ENCODE data around the gene MFAP4. TPM values are rescaled to one million over a fixed set of nuclear protein-coding genes. Genes with fewer than 3 reads are reported as not detected.
A peak's percentile ranks its signal among the peaks of the same experiment; 100 is the strongest.

MFAP4 gene
- total RNA-seq, 4 donors from 2014 or later, result 127 to 315 (median 226) TPM

GRCh38 chr17:19348081-19348650 lies 38.8 kb downstream of the MFAP4 start:
- Histone ChIP-seq H3K27ac (replicated peaks in 1 of 4) (peak overlapping the region in 2 of 4 donors; percentile 74 to 81), H3K4me1 (peaks cover 29 to 41% (median 38%) of the 10 kb centered on the region in 4 donors), H3K4me3 (no peak overlapping the region), H3K36me3 (no peaks in the 10 kb centered on the region), H3K9me3 (no peaks in the 10 kb centered on the region), H3K27me3 (no peaks in the 10 kb centered on the region)
- TF ChIP-seq, protein P1, sequence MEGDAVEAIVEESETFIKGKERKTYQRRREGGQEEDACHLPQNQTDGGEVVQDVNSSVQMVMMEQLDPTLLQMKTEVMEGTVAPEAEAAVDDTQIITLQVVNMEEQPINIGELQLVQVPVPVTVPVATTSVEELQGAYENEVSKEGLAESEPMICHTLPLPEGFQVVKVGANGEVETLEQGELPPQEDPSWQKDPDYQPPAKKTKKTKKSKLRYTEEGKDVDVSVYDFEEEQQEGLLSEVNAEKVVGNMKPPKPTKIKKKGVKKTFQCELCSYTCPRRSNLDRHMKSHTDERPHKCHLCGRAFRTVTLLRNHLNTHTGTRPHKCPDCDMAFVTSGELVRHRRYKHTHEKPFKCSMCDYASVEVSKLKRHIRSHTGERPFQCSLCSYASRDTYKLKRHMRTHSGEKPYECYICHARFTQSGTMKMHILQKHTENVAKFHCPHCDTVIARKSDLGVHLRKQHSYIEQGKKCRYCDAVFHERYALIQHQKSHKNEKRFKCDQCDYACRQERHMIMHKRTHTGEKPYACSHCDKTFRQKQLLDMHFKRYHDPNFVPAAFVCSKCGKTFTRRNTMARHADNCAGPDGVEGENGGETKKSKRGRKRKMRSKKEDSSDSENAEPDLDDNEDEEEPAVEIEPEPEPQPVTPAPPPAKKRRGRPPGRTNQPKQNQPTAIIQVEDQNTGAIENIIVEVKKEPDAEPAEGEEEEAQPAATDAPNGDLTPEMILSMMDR (IDR thresholded peaks at IDR 0.05), result no peak
- TF ChIP-seq POLR2A (IDR thresholded peaks at IDR 0.05; ENCODE audit: low read depth) (no peak), EP300 (IDR thresholded peaks at IDR 0.05) (no peak), POLR2AphosphoS5 (IDR thresholded peaks at IDR 0.05) (no peak)
- no peak for DNase-seq (ENCODE audit: extremely low spot score)
- WGBS, result 94% methylated on average over 9 of the region's 9 CpGs
- intact Hi-C loops (cut with DNase I), result no loop called here

- 93% methylated on average over 10 of the region's 13 CpGs for WGBS
- TF ChIP-seq, protein P1 (IDR thresholded peaks at IDR 0.05), result no peak
- no peak for TF ChIP-seq POLR2AphosphoS5 (IDR thresholded peaks at IDR 0.05)
- TF ChIP-seq POLR2A (IDR thresholded peaks at IDR 0.05; ENCODE audit: low read depth), result no peak
- TF ChIP-seq EP300 (IDR thresholded peaks at IDR 0.05), result no peak
- no peak for DNase-seq (ENCODE audit: extremely low spot score)
- intact Hi-C loops (cut with DNase I), result no loop called here
- Histone ChIP-seq H3K27me3 (no peaks in the 10 kb centered on the region), H3K4me3 (no peak overlapping the region), H3K4me1 (peaks cover 30 to 45% (median 40%) of the 10 kb centered on the region in 4 donors), H3K27ac (replicated peaks in 1 of 4) (peak overlapping the region; percentile 74 to 84 (median 81)), H3K36me3 (no peaks in the 10 kb centered on the region), H3K9me3 (no peaks in the 10 kb centered on the region)
Measured at GRCh38 chr17:19347323-19348080, 39.5 kb downstream of the MFAP4 start.

DNA sequence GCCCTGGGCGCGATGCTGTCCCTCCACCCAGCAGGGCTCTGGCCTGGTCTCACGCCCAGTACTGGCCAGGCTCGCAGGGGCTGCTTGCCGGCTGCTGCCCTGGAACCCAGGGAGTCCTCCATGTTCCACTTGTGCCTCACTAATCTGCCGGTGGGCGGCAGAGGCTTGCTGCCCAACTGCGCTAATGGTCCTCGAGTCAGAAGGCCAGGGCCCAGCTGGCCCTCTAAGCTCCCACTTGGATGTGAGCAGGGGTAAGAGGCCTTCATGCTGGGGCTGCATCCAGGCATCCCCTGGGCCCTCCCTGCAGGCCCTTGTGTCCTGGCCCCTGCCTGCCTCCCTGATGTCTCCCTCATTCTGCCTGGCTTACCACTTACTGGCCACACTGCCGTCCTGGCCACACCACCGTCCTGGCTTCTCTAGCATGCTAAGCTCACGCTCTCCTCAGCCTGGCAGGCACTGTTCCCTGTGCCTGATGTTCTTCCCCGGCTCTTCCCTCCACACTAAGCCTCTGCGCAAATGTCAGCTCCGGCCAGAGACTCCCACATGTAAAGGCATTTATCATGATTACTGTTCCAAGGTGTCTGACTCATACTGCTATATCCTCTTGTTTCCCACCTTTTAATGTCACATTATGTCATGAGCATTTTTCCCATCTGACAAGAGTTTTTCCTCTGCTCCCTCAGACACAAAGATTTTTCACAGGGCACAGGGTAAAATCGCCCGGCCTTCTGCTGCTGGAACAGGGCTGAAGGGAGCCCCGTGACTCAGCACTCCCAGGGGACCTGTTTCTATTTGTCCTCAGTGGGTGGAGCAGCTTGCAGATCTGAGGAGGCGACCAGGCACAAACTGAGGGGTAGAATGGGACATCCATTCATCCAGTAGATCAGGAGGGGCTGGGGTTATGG lies 40.4 kb downstream of the MFAP4 start:
- peaks cover 39 to 53% (median 46%) of the 10 kb centered on the region in 4 donors for H3K4me1 ChIP-seq
- TF ChIP-seq, protein P1 (IDR thresholded peaks at IDR 0.05), result no peak
- no peak for TF ChIP-seq EP300 (IDR thresholded peaks at IDR 0.05)
- peak; percentile 67 to 74 for TF ChIP-seq POLR2AphosphoS5 (IDR thresholded peaks at IDR 0.05)
- no peak for TF ChIP-seq POLR2A (IDR thresholded peaks at IDR 0.05; ENCODE audit: low read depth)
- peak overlapping the region; percentile 74 to 84 (median 81) for H3K27ac ChIP-seq (replicated peaks in 1 of 4)
- no peaks in the 10 kb centered on the region for H3K9me3 ChIP-seq
- no peak for DNase-seq (ENCODE audit: extremely low spot score)
- H3K4me3 ChIP-seq, result no peak overlapping the region
- H3K36me3 ChIP-seq, result no peaks in the 10 kb centered on the region
- WGBS, result 15% methylated on average over 10 of the region's 19 CpGs
- intact Hi-C loops (cut with DNase I), result no loop called here
- no peaks in the 10 kb centered on the region for H3K27me3 ChIP-seq

- H3K4me1 ChIP-seq, result peaks cover 39 to 53% (median 46%) of the 10 kb centered on the region in 4 donors
- DNase-seq (ENCODE audit: extremely low spot score), result no peak
- intact Hi-C loops (cut with DNase I), result no loop called here
- H3K4me3 ChIP-seq, result no peak overlapping the region
- no peaks in the 10 kb centered on the region for H3K36me3 ChIP-seq
- no peaks in the 10 kb centered on the region for H3K27me3 ChIP-seq
- WGBS, result 79% methylated on average over 4 of the region's 13 CpGs
- H3K27ac ChIP-seq (replicated peaks in 1 of 4), result peak overlapping the region; percentile 74 to 84 (median 81)
- no peaks in the 10 kb centered on the region for H3K9me3 ChIP-seq
- TF ChIP-seq, protein P1 (IDR thresholded peaks at IDR 0.05), result no peak
- TF ChIP-seq EP300 (IDR thresholded peaks at IDR 0.05), result no peak
- no peak for TF ChIP-seq POLR2A (IDR thresholded peaks at IDR 0.05; ENCODE audit: low read depth)
- no peak for TF ChIP-seq POLR2AphosphoS5 (IDR thresholded peaks at IDR 0.05)
Measured at GRCh38 chr17:19345486-19346350, 41.3 kb downstream of the MFAP4 start.

Measured in esophagus muscularis mucosa (tissue), 4 donors.